NT2/D1 (cell line): ENCODE data around the gene TMEM63B.

Experiments
- DNase-seq: peaks from one replicate; pipeline ENCODE4 v3.0.0-alpha.2; 2011; ENCODE audit warnings: low read depth, low spot score
- H3K27me3 ChIP-seq: 2 replicates; pipeline ENCODE4 v1.6.0; 2011; ENCODE audit warnings: mild to moderate bottlenecking; ENCODE audit not compliant: insufficient read length, insufficient read depth
- H3K36me3 ChIP-seq: 2 replicates; pipeline ENCODE4 v1.6.1; 2011; ENCODE audit warnings: mild to moderate bottlenecking, low read length, mixed read lengths; ENCODE audit not compliant: insufficient read depth, insufficient read length
- H3K4me1 ChIP-seq: 2 replicates; pipeline ENCODE4 v1.5.1; 2011; ENCODE audit not compliant: insufficient read depth, insufficient read length
- H3K4me3 ChIP-seq: 2 replicates; pipeline ENCODE4 v1.5.1; 2011; ENCODE audit warnings: low read depth; ENCODE audit not compliant: insufficient read length
- H3K9ac ChIP-seq: 2 replicates; pipeline ENCODE4 v1.6.0; 2011; ENCODE audit warnings: low read depth; ENCODE audit not compliant: insufficient read length
- H3K9me3 ChIP-seq: 2 replicates; pipeline ENCODE4 v1.5.1; 2011; ENCODE audit warnings: mild to moderate bottlenecking, low read length; ENCODE audit not compliant: insufficient read depth
- SUZ12 ChIP-seq: IDR thresholded peaks from 2 replicates; pipeline ENCODE4 v1.6.1; 2011; ENCODE audit not compliant: insufficient read length, insufficient read depth; ENCODE audit errors: extremely low read depth
- YY1 ChIP-seq: IDR thresholded peaks from 2 replicates; pipeline ENCODE4 v1.6.1; 2011; ENCODE audit not compliant: insufficient read length, insufficient read depth
- ZNF274 ChIP-seq: IDR thresholded peaks from 2 replicates; pipeline ENCODE4 v1.6.1; 2011; ENCODE audit warnings: mild to moderate bottlenecking, low read depth, low read length

The TMEM63B gene

GRCh38 chr6:44097782-44098317 lies 29.5 kb upstream of the TMEM63B start:
- no peak overlapping the region for H3K4me3 ChIP-seq
- H3K9ac ChIP-seq: no peak overlapping the region
- H3K36me3 ChIP-seq: peaks cover 56% of the 10 kb centered on the region
- no peaks in the 10 kb centered on the region for H3K4me1 ChIP-seq
- no peak for TF ChIP-seq ZNF274
- no peak for TF ChIP-seq SUZ12
- TF ChIP-seq YY1: no peak
- no peaks in the 10 kb centered on the region for H3K27me3 ChIP-seq
- H3K9me3 ChIP-seq: no peaks in the 10 kb centered on the region
- no peak for DNase-seq

GRCh38 chr6:44099192-44099591 lies 28.2 kb upstream of the TMEM63B start:
- TF ChIP-seq YY1: no peak
- TF ChIP-seq SUZ12: no peak
- no peak for TF ChIP-seq ZNF274
- Histone ChIP-seq H3K9ac (no peak overlapping the region), H3K9me3 (no peaks in the 10 kb centered on the region), H3K27me3 (no peaks in the 10 kb centered on the region), H3K36me3 (peaks cover 57% of the 10 kb centered on the region), H3K4me3 (no peak overlapping the region), H3K4me1 (peaks cover under 1% of the 10 kb centered on the region)
- DNase-seq: no peak

- Histone ChIP-seq H3K36me3 (peaks cover 56% of the 10 kb centered on the region), H3K27me3 (no peaks in the 10 kb centered on the region), H3K4me3 (no peak overlapping the region), H3K9me3 (no peaks in the 10 kb centered on the region), H3K9ac (no peak overlapping the region), H3K4me1 (peaks cover 3% of the 10 kb centered on the region)
- DNase-seq: no peak
- TF ChIP-seq SUZ12: no peak
- no peak for TF ChIP-seq ZNF274
- TF ChIP-seq YY1: no peak
Observed at GRCh38 chr6:44100088-44100550, 27.2 kb upstream of the TMEM63B start.

- no peaks in the 10 kb centered on the region for H3K9me3 ChIP-seq
- H3K27me3 ChIP-seq: no peaks in the 10 kb centered on the region
- no peak overlapping the region for H3K9ac ChIP-seq
- peaks cover 66% of the 10 kb centered on the region for H3K36me3 ChIP-seq
- peaks cover 3% of the 10 kb centered on the region for H3K4me1 ChIP-seq
- DNase-seq: no peak
- no peak overlapping the region for H3K4me3 ChIP-seq
- no peak for TF ChIP-seq YY1
- TF ChIP-seq ZNF274: no peak
Observed at GRCh38 chr6:44101832-44102231, 25.5 kb upstream of the TMEM63B start.

GRCh38 chr6:44102527-44102926 lies 24.8 kb upstream of the TMEM63B start:
- Histone ChIP-seq H3K4me1 (peaks cover 3% of the 10 kb centered on the region), H3K4me3 (no peak overlapping the region), H3K27me3 (no peaks in the 10 kb centered on the region), H3K9ac (peak overlapping the region; percentile 18), H3K36me3 (peaks cover 66% of the 10 kb centered on the region), H3K9me3 (no peaks in the 10 kb centered on the region)
- no peak for DNase-seq
- no peak for TF ChIP-seq ZNF274
- TF ChIP-seq YY1: no peak

GRCh38 chr6:44104481-44105021 lies 22.8 kb upstream of the TMEM63B start:
- TF ChIP-seq SUZ12 (no peak), ZNF274 (no peak), YY1 (no peak)
- Histone ChIP-seq H3K9ac (no peak overlapping the region), H3K36me3 (peaks cover 77% of the 10 kb centered on the region), H3K4me1 (peaks cover 3% of the 10 kb centered on the region), H3K4me3 (no peak overlapping the region), H3K9me3 (no peaks in the 10 kb centered on the region), H3K27me3 (no peaks in the 10 kb centered on the region)
- DNase-seq: no peak

- peaks cover 77% of the 10 kb centered on the region for H3K36me3 ChIP-seq
- TF ChIP-seq YY1 (no peak), SUZ12 (no peak), ZNF274 (no peak)
Observed at GRCh38 chr6:44105146-44105545, 22.2 kb upstream of the TMEM63B start.

GRCh38 chr6:44105993-44106740 lies 21.2 kb upstream of the TMEM63B start:
- Histone ChIP-seq H3K9me3 (no peaks in the 10 kb centered on the region), H3K27me3 (no peaks in the 10 kb centered on the region), H3K36me3 (peaks cover 80% of the 10 kb centered on the region), H3K4me3 (no peak overlapping the region), H3K9ac (no peak overlapping the region), H3K4me1 (peaks cover 5% of the 10 kb centered on the region)
- no peak for DNase-seq
- TF ChIP-seq ZNF274: no peak
- TF ChIP-seq SUZ12: no peak
- no peak for TF ChIP-seq YY1

More at GRCh38 chr6:44105146-44105545, 22.2 kb upstream of the TMEM63B start:
- H3K9ac ChIP-seq: no peak overlapping the region
- no peak overlapping the region for H3K4me3 ChIP-seq
- no peaks in the 10 kb centered on the region for H3K27me3 ChIP-seq
- DNase-seq: no peak
- peaks cover 3% of the 10 kb centered on the region for H3K4me1 ChIP-seq
- H3K9me3 ChIP-seq: no peaks in the 10 kb centered on the region
